HCT116 (cell line): ENCODE data around the gene NINJ2. TPM values are rescaled to one million over a fixed set of nuclear protein-coding genes. Genes with fewer than 3 reads are reported as not detected.

Source experiments
- ATAC-seq: fragments of 200-7000 bp; cut with Tn5 transposase; 2 replicates; pipeline ENCODE4 v1.9.1; 2020; ENCODE audit warnings: mild to moderate bottlenecking, moderate library complexity
- BruUV-seq: library from RNA; stranded (reverse); fragments of 400-500 nt; replicated peaks from 2 replicates; lab custom pipeline; 2021; lab: Mats Ljungman, UMichigan
- CTCF ChIA-PET: fragments of 300-600 bp; sonication (Branson Sonifier 250); formaldehyde crosslinking; loops from one replicate; lab custom pipeline; 2021; ENCODE audit warnings: antibody characterized with exemption; lab: Charles Lee
- POLR2A ChIA-PET: fragments of 300-600, 350-600 bp; sonication (Branson Sonifier 250); formaldehyde crosslinking; loops from one replicate; lab custom pipeline; 2021; ENCODE audit warnings: antibody characterized with exemption; lab: Charles Lee
- RAD21 ChIA-PET, 2 experiments: fragments of 300-600 bp; sonication (Branson Sonifier 250); formaldehyde crosslinking; loops; one replicate each; lab custom pipeline; 2023; ENCODE audit warnings: low total read pairs in 2 of 2; ENCODE audit not compliant: uncharacterized antibody in 2 of 2, unreplicated experiment in 2 of 2, low non-redundant PET in 1 of 2; lab: Charles Lee
- DNase-seq: peaks from one replicate; pipeline ENCODE4 v3.0.0-alpha.2; 2010; ENCODE audit warnings: low read depth, low spot score
- H2AFZ ChIP-seq: fragments of 200-600 bp; shearing (Covaris generic), sonication (generic); 2 replicates; pipeline ENCODE4 v1.6.1; 2017; ENCODE audit warnings: low read depth, mixed run types, mixed read lengths, antibody characterized with exemption, low read length; ENCODE audit not compliant: poor library complexity, severe bottlenecking
- H3K27ac ChIP-seq: 2 replicates; pipeline ENCODE4 v1.5.1; 2012; ENCODE audit warnings: low read depth, low read length
- H3K27me3 ChIP-seq: fragments of 200-600 bp; sonication (generic); 2 replicates; pipeline ENCODE4 v1.6.1; 2016; ENCODE audit warnings: mixed run types, low read length, mixed read lengths; ENCODE audit not compliant: insufficient read depth
- H3K36me3 ChIP-seq, 2 experiments: fragments of 200-500 bp in 1 of 2; fragments of 200-600 bp in 1 of 2; sonication (Bioruptor generic) in 1 of 2; sonication (generic) in 1 of 2; 2 replicates each; pipeline versions ENCODE4 v1.5.1 to v1.6.1; 2014 to 2016; ENCODE audit warnings: low read length in 2 of 2, inconsistent platforms in 1 of 2, mixed read lengths in 1 of 2, mixed run types in 1 of 2; ENCODE audit not compliant: insufficient read depth in 2 of 2, control insufficient read depth in 1 of 2
- H3K4me1 ChIP-seq, 2 experiments: fragments of 200-600 bp in 1 of 2; sonication (generic) in 1 of 2; 2 replicates each; pipeline versions ENCODE4 v1.5.1 to v1.6.1; 2012 to 2017; ENCODE audit warnings: low read length in 2 of 2, inconsistent platforms in 1 of 2, mild to moderate bottlenecking in 1 of 2, mixed read lengths in 1 of 2, mixed run types in 1 of 2, moderate library complexity in 1 of 2; ENCODE audit not compliant: insufficient read depth in 2 of 2, control insufficient read depth in 1 of 2
- H3K4me2 ChIP-seq: fragments of 200-600 bp; sonication (generic); 2 replicates; pipeline ENCODE4 v1.6.1; 2017; ENCODE audit warnings: mixed run types, low read length, mixed read lengths
- H3K4me3 ChIP-seq, 2 experiments: fragments of 200-600 bp in 1 of 2; sonication (generic) in 1 of 2; replicated peaks in 1 of 2; 2 replicates each; pipeline ENCODE4 v1.5.1; 2011 to 2016; ENCODE audit warnings: low read length in 2 of 2, control low read depth in 1 of 2, low read depth in 1 of 2, mild to moderate bottlenecking in 1 of 2, mixed read lengths in 1 of 2, mixed run types in 1 of 2
- H3K79me2 ChIP-seq: fragments of 200-600 bp; sonication (generic); 2 replicates; pipeline ENCODE4 v1.6.1; 2017; ENCODE audit warnings: mild to moderate bottlenecking, mixed run types, low read length, moderate library complexity, mixed read lengths; ENCODE audit not compliant: insufficient read depth
- H3K9ac ChIP-seq: fragments of 200-600 bp; sonication (generic); 2 replicates; pipeline ENCODE4 v1.6.1; 2016; ENCODE audit warnings: low read length, mixed read lengths
- H3K9me2 ChIP-seq: fragments of 200-600 bp; sonication (generic), shearing (Covaris generic); 2 replicates; pipeline ENCODE4 v1.6.1; 2017; ENCODE audit warnings: mixed run types, mild to moderate bottlenecking, moderate library complexity; ENCODE audit not compliant: insufficient read depth
- H3K9me3 ChIP-seq, 2 experiments: fragments of 200-500 bp in 1 of 2; fragments of 200-600 bp in 1 of 2; sonication (Bioruptor generic) in 1 of 2; sonication (generic) in 1 of 2; 2 replicates each; pipeline ENCODE4 v1.6.1; 2014 to 2017; ENCODE audit warnings: low read length in 2 of 2, mixed read lengths in 2 of 2, inconsistent platforms in 1 of 2, low read depth in 1 of 2, mild to moderate bottlenecking in 1 of 2, mixed run types in 1 of 2, moderate library complexity in 1 of 2; ENCODE audit not compliant: control insufficient read depth in 1 of 2, insufficient read depth in 1 of 2
- H4K20me1 ChIP-seq: fragments of 200-600 bp; sonication (generic), shearing (Covaris generic); 2 replicates; pipeline ENCODE4 v1.6.1; 2017; ENCODE audit warnings: mixed run types, mild to moderate bottlenecking, moderate library complexity; ENCODE audit not compliant: insufficient read depth
- ATF3 ChIP-seq: IDR thresholded peaks from 2 replicates; pipeline ENCODE4 v1.6.1; 2012
- CBX3 ChIP-seq: IDR thresholded peaks from 2 replicates; pipeline ENCODE4 v1.6.1; 2012; ENCODE audit warnings: low read depth
- CEBPB ChIP-seq: IDR thresholded peaks from 2 replicates; pipeline ENCODE4 v1.6.1; 2012; ENCODE audit warnings: low read depth
- CTCF ChIP-seq, 3 experiments: fragments of 200-600 bp in 1 of 3; sonication (generic) in 1 of 3; IDR thresholded peaks in 2 of 3; conservative IDR thresholded peaks in 1 of 3; 2 replicates each; pipeline ENCODE4 v1.5.1; 2012 to 2017; ENCODE audit warnings: low read depth in 2 of 3, low read length in 2 of 3, antibody characterized with exemption in 1 of 3, borderline replicate concordance in 1 of 3, control low read depth in 1 of 3, mild to moderate bottlenecking in 1 of 3, mixed read lengths in 1 of 3, mixed run types in 1 of 3, moderate library complexity in 1 of 3; ENCODE audit not compliant: insufficient read depth in 1 of 3
- ELF1 ChIP-seq: IDR thresholded peaks from 2 replicates; pipeline ENCODE4 v1.6.1; 2012; ENCODE audit warnings: low read depth, borderline replicate concordance
- EZH2 ChIP-seq: fragments of 200-600 bp; sonication (generic); IDR thresholded peaks from 2 replicates; pipeline ENCODE4 v1.6.1; 2017; ENCODE audit warnings: antibody characterized with exemption, mixed run types
- FOSL1 ChIP-seq: IDR thresholded peaks from 2 replicates; pipeline ENCODE4 v1.6.1; 2012; ENCODE audit warnings: low read depth
- JUND ChIP-seq: IDR thresholded peaks from 2 replicates; pipeline ENCODE4 v1.6.1; 2012
- MAX ChIP-seq: IDR thresholded peaks from 2 replicates; pipeline ENCODE4 v1.6.1; 2012
- POLR2A ChIP-seq: IDR thresholded peaks from 2 replicates; pipeline ENCODE4 v1.7.0; 2011; ENCODE audit warnings: borderline replicate concordance; ENCODE audit not compliant: insufficient read depth, insufficient read length; ENCODE audit errors: extremely low read depth
- SIN3A ChIP-seq: IDR thresholded peaks from 2 replicates; pipeline ENCODE4 v1.6.1; 2012; ENCODE audit warnings: low read depth
- ZFX ChIP-seq: fragments of 450-650 bp; IDR thresholded peaks from 2 replicates; pipeline ENCODE4 v1.6.1; 2017
- intact Hi-C: fragments of 100-400 bp; cut with micrococcal nuclease; formaldehyde crosslinking; loops from 2 replicates; pipeline ENCODE4 v1.10.0; 2022
- total RNA-seq: library from RNA; stranded (reverse); gene quantifications from one replicate; pipeline ENCODE4 v1.2.1, GENCODE V29; 2021; ENCODE audit not compliant: unreplicated experiment

The NINJ2 gene
- total RNA-seq, 1 experiment from 2014 or later = not detected

- DNase-seq (no peak), ATAC-seq (no peak)
- no TSS peak for BruUV-seq
- H3K4me2 ChIP-seq = no peak overlapping the region
- ChIA-PET CTCF (interaction anchor here (0.8 kb wide), 1 partner anchor 12 kb away, joined by 3 read pairs; no protein-coding TSS in a partner anchor), RAD21 (no interaction called here), POLR2A (no interaction called here)
- H3K9ac ChIP-seq = no peak overlapping the region
- peaks cover 0 to 3% of the 10 kb centered on the region in 2 experiments; a peak in 1 of 4 replicates for H3K4me1 ChIP-seq
- TF ChIP-seq FOSL1 = no peak
- TF ChIP-seq ATF3 = no peak
- TF ChIP-seq EZH2 = no peak
- no peak for TF ChIP-seq SIN3A
- TF ChIP-seq CEBPB = no peak
- no peak for TF ChIP-seq JUND
- TF ChIP-seq MAX = no peak
- no peak for TF ChIP-seq ZFX
- no peak for TF ChIP-seq ELF1
- no peak for TF ChIP-seq CTCF (IDR thresholded peaks at IDR 0.05 in 2 of 3, conservative IDR thresholded peaks at IDR 0.05 in 1 of 3; ENCODE audit: borderline replicate concordance in 1 of 3, insufficient read depth in 1 of 3, low read depth in 2 of 3, low read length in 2 of 3)
- TF ChIP-seq POLR2A = no peak
- TF ChIP-seq CBX3 = no peak
- H3K27ac ChIP-seq = no peak overlapping the region
- H4K20me1 ChIP-seq = no peaks in the 10 kb centered on the region
- no peaks in the 10 kb centered on the region for H3K36me3 ChIP-seq
- no peak overlapping the region for H3K4me3 ChIP-seq
- H3K9me3 ChIP-seq = no peaks in the 10 kb centered on the region
- H3K27me3 ChIP-seq = no peaks in the 10 kb centered on the region
- H3K79me2 ChIP-seq = no peaks in the 10 kb centered on the region
- H3K9me2 ChIP-seq = no peaks in the 10 kb centered on the region
- intact Hi-C loops = no loop called here
- no peak overlapping the region for H2AFZ ChIP-seq
These were observed 61.1 kb downstream of the NINJ2 start for GRCh38 chr12:601976-602699.
